Trophoblast cell (in vitro differentiated cells and primary cell): Measurements from ENCODE around the gene KCMF1.

ENCODE experiments used
- DNase-seq, 2 donors: peaks; one replicate each; pipeline ENCODE4 v3.0.0-alpha.2; 2016
- H2AFZ ChIP-seq: 2 replicates; pipeline ENCODE4 v1.6.1; 2013; ENCODE audit warnings: low read length, moderate library complexity, mild to moderate bottlenecking; ENCODE audit not compliant: insufficient read depth, poor library complexity
- H2AK5ac ChIP-seq: 2 replicates; pipeline ENCODE4 v1.6.1; 2013; ENCODE audit warnings: mild to moderate bottlenecking, low read length
- H2BK120ac ChIP-seq: 2 replicates; pipeline ENCODE4 v1.6.1; 2013; ENCODE audit warnings: low read length, mild to moderate bottlenecking, moderate library complexity; ENCODE audit not compliant: insufficient read depth, poor library complexity
- H2BK12ac ChIP-seq: 2 replicates; pipeline ENCODE4 v1.6.1; 2013; ENCODE audit warnings: mild to moderate bottlenecking, low read length, moderate library complexity
- H2BK5ac ChIP-seq: 2 replicates; pipeline ENCODE4 v1.6.1; 2013; ENCODE audit warnings: low read length, low read depth, moderate library complexity, mild to moderate bottlenecking; ENCODE audit not compliant: poor library complexity
- H3K14ac ChIP-seq: 2 replicates; pipeline ENCODE4 v1.6.1; 2013; ENCODE audit warnings: mild to moderate bottlenecking, low read length
- H3K18ac ChIP-seq: 2 replicates; pipeline ENCODE4 v1.6.1; 2013; ENCODE audit warnings: mild to moderate bottlenecking, low read length
- H3K23ac ChIP-seq: 2 replicates; pipeline ENCODE4 v1.6.1; 2013; ENCODE audit warnings: low read length
- H3K27ac ChIP-seq: 2 replicates; pipeline ENCODE4 v1.5.1; 2013; ENCODE audit warnings: low read depth, mild to moderate bottlenecking, inconsistent platforms, low read length, moderate library complexity
- H3K27me3 ChIP-seq: 2 replicates; pipeline ENCODE4 v1.6.1; 2013; ENCODE audit warnings: inconsistent platforms, mild to moderate bottlenecking, low read length, moderate library complexity; ENCODE audit not compliant: insufficient read depth
- H3K36me3 ChIP-seq, 2 experiments: 1 replicate in 1 of 2; 2 replicates in 1 of 2; pipeline ENCODE4 v1.6.1; 2013; ENCODE audit warnings: low read length in 2 of 2, mild to moderate bottlenecking in 2 of 2, moderate library complexity in 1 of 2; ENCODE audit not compliant: insufficient read depth in 2 of 2, control insufficient read depth in 1 of 2
- H3K4ac ChIP-seq: 2 replicates; pipeline ENCODE4 v1.6.1; 2013; ENCODE audit warnings: low read depth, mild to moderate bottlenecking, low read length, moderate library complexity
- H3K4me1 ChIP-seq, 2 experiments: 1 replicate in 1 of 2; 2 replicates in 1 of 2; pipeline ENCODE4 v1.6.1; 2013; ENCODE audit warnings: low read length in 2 of 2, mild to moderate bottlenecking in 2 of 2, moderate library complexity in 1 of 2; ENCODE audit not compliant: insufficient read depth in 2 of 2, control insufficient read depth in 1 of 2
- H3K4me2 ChIP-seq: 2 replicates; pipeline ENCODE4 v1.6.1; 2013; ENCODE audit warnings: inconsistent platforms, mild to moderate bottlenecking, low read length, moderate library complexity
- H3K4me3 ChIP-seq: 2 replicates; pipeline ENCODE4 v1.5.1; 2013; ENCODE audit warnings: mild to moderate bottlenecking, low read depth, low read length, inconsistent platforms
- H3K79me1 ChIP-seq: one replicate; pipeline ENCODE4 v1.6.1; 2013; ENCODE audit warnings: low read length
- H3K79me2 ChIP-seq: 2 replicates; pipeline ENCODE4 v1.6.1; 2013; ENCODE audit warnings: low read length, mild to moderate bottlenecking; ENCODE audit not compliant: control insufficient read depth, insufficient read depth, poor library complexity
- H3K9ac ChIP-seq: 2 replicates; pipeline ENCODE4 v1.6.1; 2013; ENCODE audit warnings: mild to moderate bottlenecking, low read length
- H3K9me3 ChIP-seq: 2 replicates; pipeline ENCODE4 v1.6.1; 2013; ENCODE audit warnings: low read depth, mild to moderate bottlenecking, control low read depth, inconsistent platforms, low read length; ENCODE audit not compliant: insufficient read depth
- H4K12ac ChIP-seq: 2 replicates; pipeline ENCODE4 v1.6.1; 2013; ENCODE audit warnings: low read depth, mild to moderate bottlenecking, low read length, moderate library complexity
- H4K8ac ChIP-seq: 2 replicates; pipeline ENCODE4 v1.6.1; 2013; ENCODE audit warnings: low read depth, mild to moderate bottlenecking, low read length, moderate library complexity
- H4K91ac ChIP-seq: one replicate; pipeline ENCODE4 v1.6.1; 2013; ENCODE audit warnings: low read depth, mild to moderate bottlenecking, low read length, moderate library complexity
- WGBS: extraction: QIAGEN DNeasy Blood & Tissue Kit; methylation state at CpG from one replicate; pipeline ENCODE4 v1.1.7; 2013; ENCODE audit warnings: missing lambda C conversion rate; ENCODE audit not compliant: insufficient read length, insufficient coverage; ENCODE audit errors: extremely low coverage; 5-methylcytosine and 5-hydroxymethylcytosine counted together

The KCMF1 gene

GRCh38 chr2:84939426-84940087, 31.4 kb upstream of the KCMF1 start:
- Histone ChIP-seq H3K27me3 (no peaks in the 10 kb centered on the region), H2BK5ac (no peak overlapping the region), H3K79me1 (no peaks in the 10 kb centered on the region), H2BK120ac (no peak overlapping the region), H3K4ac (no peak overlapping the region), H3K9ac (no peak overlapping the region), H4K91ac (no peak overlapping the region), H3K36me3 (no peaks in the 10 kb centered on the region), H2BK12ac (no peak overlapping the region), H3K23ac (no peak overlapping the region), H2AFZ (no peak overlapping the region), H3K14ac (no peak overlapping the region), H3K4me2 (no peak overlapping the region), H3K27ac (no peak overlapping the region), H3K9me3 (no peaks in the 10 kb centered on the region), H3K4me3 (no peak overlapping the region), H4K8ac (no peak overlapping the region), H3K79me2 (no peaks in the 10 kb centered on the region), H3K4me1 (peaks cover 0 to 4% of the 10 kb centered on the region in 2 experiments), H4K12ac (no peak overlapping the region), H2AK5ac (no peak overlapping the region), H3K18ac (no peak overlapping the region)
- no peak for DNase-seq
- WGBS, result no CpG with 5 or more reads among the region's 9 CpGs

GRCh38 chr2:84940088-84940470, 30.9 kb upstream of the KCMF1 start:
- Histone ChIP-seq H2AK5ac (no peak overlapping the region), H3K9ac (no peak overlapping the region), H2BK5ac (no peak overlapping the region), H2AFZ (no peak overlapping the region), H3K4me2 (no peak overlapping the region), H3K9me3 (no peaks in the 10 kb centered on the region), H2BK12ac (no peak overlapping the region), H3K79me1 (no peaks in the 10 kb centered on the region), H2BK120ac (no peak overlapping the region), H4K8ac (no peak overlapping the region), H3K27me3 (no peaks in the 10 kb centered on the region), H3K18ac (no peak overlapping the region), H4K91ac (no peak overlapping the region), H3K4me3 (no peak overlapping the region), H4K12ac (no peak overlapping the region), H3K79me2 (no peaks in the 10 kb centered on the region), H3K23ac (no peak overlapping the region), H3K27ac (no peak overlapping the region), H3K36me3 (no peaks in the 10 kb centered on the region), H3K4ac (no peak overlapping the region), H3K14ac (no peak overlapping the region), H3K4me1 (peaks cover 0 to 4% of the 10 kb centered on the region in 2 experiments)
- no peak for DNase-seq
- no CpG with 5 or more reads among the region's 3 CpGs for WGBS

- no peak overlapping the region for H3K4ac ChIP-seq
- H2BK5ac ChIP-seq, result no peak overlapping the region
- H3K4me1 ChIP-seq, result peaks cover 0 to 4% of the 10 kb centered on the region in 2 experiments
- no peak overlapping the region for H2BK12ac ChIP-seq
- H3K14ac ChIP-seq, result no peak overlapping the region
- no peak overlapping the region for H4K8ac ChIP-seq
- H3K79me2 ChIP-seq, result no peaks in the 10 kb centered on the region
- H3K36me3 ChIP-seq, result no peaks in the 10 kb centered on the region
- H3K4me2 ChIP-seq, result no peak overlapping the region
- no CpG with 5 or more reads among the region's 3 CpGs for WGBS
- H3K23ac ChIP-seq, result no peak overlapping the region
- no peak overlapping the region for H3K18ac ChIP-seq
- no peak overlapping the region for H3K27ac ChIP-seq
- H3K79me1 ChIP-seq, result no peaks in the 10 kb centered on the region
- no peaks in the 10 kb centered on the region for H3K27me3 ChIP-seq
- H2BK120ac ChIP-seq, result no peak overlapping the region
- H4K91ac ChIP-seq, result no peak overlapping the region
- H2AK5ac ChIP-seq, result no peak overlapping the region
- no peak overlapping the region for H4K12ac ChIP-seq
- H2AFZ ChIP-seq, result no peak overlapping the region
- H3K9me3 ChIP-seq, result no peaks in the 10 kb centered on the region
- DNase-seq, result no peak
- no peak overlapping the region for H3K4me3 ChIP-seq
- H3K9ac ChIP-seq, result no peak overlapping the region
Measured at GRCh38 chr2:84940831-84941412, 30.0 kb upstream of the KCMF1 start.

GRCh38 chr2:84942166-84942565, 28.8 kb upstream of the KCMF1 start:
- H2AFZ ChIP-seq, result no peak overlapping the region
- H3K4me2 ChIP-seq, result no peak overlapping the region
- no peak overlapping the region for H3K14ac ChIP-seq
- no peaks in the 10 kb centered on the region for H3K9me3 ChIP-seq
- no peak overlapping the region for H2BK5ac ChIP-seq
- no peak overlapping the region for H4K12ac ChIP-seq
- no CpG with 5 or more reads among the region's 2 CpGs for WGBS
- no peaks in the 10 kb centered on the region for H3K79me1 ChIP-seq
- no peak for DNase-seq
- no peaks in the 10 kb centered on the region for H3K36me3 ChIP-seq
- H2BK120ac ChIP-seq, result no peak overlapping the region
- H3K4ac ChIP-seq, result no peak overlapping the region
- H3K9ac ChIP-seq, result no peak overlapping the region
- H3K27ac ChIP-seq, result no peak overlapping the region
- H4K8ac ChIP-seq, result no peak overlapping the region
- no peak overlapping the region for H3K23ac ChIP-seq
- no peaks in the 10 kb centered on the region for H3K27me3 ChIP-seq
- no peak overlapping the region for H3K18ac ChIP-seq
- peaks cover 6 to 10% of the 10 kb centered on the region in 2 experiments for H3K4me1 ChIP-seq
- no peak overlapping the region for H4K91ac ChIP-seq
- no peaks in the 10 kb centered on the region for H3K79me2 ChIP-seq
- H2AK5ac ChIP-seq, result no peak overlapping the region
- no peak overlapping the region for H2BK12ac ChIP-seq
- H3K4me3 ChIP-seq, result no peak overlapping the region
